GM12878 (cell line): ENCODE data around the gene SEMA4A. TPM values are rescaled to one million over a fixed set of nuclear protein-coding genes. Genes with fewer than 3 reads are reported as not detected.

Experiments used
- ATAC-seq: fragments of 200-7000 bp; cut with Tn5 transposase; 3 replicates; pipeline ENCODE4 v1.9.1; 2020; ENCODE audit warnings: mild to moderate bottlenecking, moderate library complexity
- BruUV-seq: library from RNA; stranded (reverse); fragments of 400-500 nt; replicated peaks from 2 replicates; lab custom pipeline; 2021; lab: Mats Ljungman, UMichigan
- CTCF ChIA-PET: fragments of 300-600 bp; sonication (Branson Sonifier 250); formaldehyde crosslinking; extraction: SDS; loops from one replicate; lab custom pipeline; 2021; ENCODE audit warnings: inconsistent platforms; lab: Yijun Ruan, JAX
- POLR2A ChIA-PET: fragments of 350-600 bp; formaldehyde crosslinking; extraction: SDS; loops from one replicate; lab custom pipeline; 2021; ENCODE audit warnings: inconsistent platforms; lab: Charles Lee
- RAD21 ChIA-PET: fragments of 300-600 bp; sonication (Branson Sonifier 250); formaldehyde crosslinking; loops from one replicate; lab custom pipeline; 2023; ENCODE audit warnings: antibody characterized with exemption; ENCODE audit not compliant: unreplicated experiment; lab: Charles Lee
- SMC1A ChIA-PET: fragments of 300-600 bp; sonication (Branson Sonifier 250); formaldehyde crosslinking; loops from one replicate; lab custom pipeline; 2023; ENCODE audit not compliant: unreplicated experiment, uncharacterized antibody; lab: Charles Lee
- DNase-seq: peaks from one replicate; pipeline ENCODE4 v3.0.0-alpha.2; 2011; ENCODE audit warnings: low read depth, low spot score
- FAIRE-seq: peaks from 3 replicates; lab custom pipeline; 2011; peaks lifted over from hg19 to GRCh38; lab: Jason Lieb, UNC
- H2AFZ ChIP-seq: 2 replicates; pipeline ENCODE4 v1.6.0; 2011; ENCODE audit warnings: low read depth, low read length, control low read depth; ENCODE audit not compliant: control insufficient read depth
- H3K27ac ChIP-seq: 2 replicates; pipeline ENCODE4 v1.5.1; 2011; ENCODE audit warnings: control low read depth; ENCODE audit not compliant: control insufficient read depth, insufficient read depth
- H3K27me3 ChIP-seq, 2 experiments: replicated peaks in 1 of 2; 2 replicates each; pipeline versions ENCODE4 v1.6.0 to v1.6.1; 2011; ENCODE audit warnings: low read length in 1 of 2; ENCODE audit not compliant: control insufficient read depth in 2 of 2, insufficient read depth in 2 of 2
- H3K36me3 ChIP-seq, 2 experiments: 2 replicates each; pipeline ENCODE4 v1.5.1; 2011; ENCODE audit warnings: low read length in 1 of 2; ENCODE audit not compliant: control insufficient read depth in 2 of 2, insufficient read depth in 2 of 2
- H3K4me1 ChIP-seq: 2 replicates; pipeline ENCODE4 v1.6.1; 2011; ENCODE audit warnings: mild to moderate bottlenecking, low read length, moderate library complexity, mixed read lengths; ENCODE audit not compliant: control insufficient read depth, insufficient read depth
- H3K4me2 ChIP-seq: 2 replicates; pipeline ENCODE4 v1.6.0; 2011; ENCODE audit warnings: control low read depth; ENCODE audit not compliant: control insufficient read depth, insufficient read depth
- H3K4me3 ChIP-seq: fragments of 200-600 bp; sonication (generic); 2 replicates; pipeline ENCODE4 v1.5.1; 2016
- H3K79me2 ChIP-seq: 2 replicates; pipeline ENCODE4 v1.6.0; 2011; ENCODE audit warnings: low read length; ENCODE audit not compliant: control insufficient read depth, insufficient read depth
- H3K9ac ChIP-seq: 2 replicates; pipeline ENCODE4 v1.8.0; 2011; ENCODE audit warnings: low read length, control low read depth, mixed read lengths; ENCODE audit not compliant: control insufficient read depth, insufficient read depth
- H3K9me3 ChIP-seq: replicated peaks from 3 replicates; pipeline ENCODE4 v1.5.1; 2011; ENCODE audit warnings: mild to moderate bottlenecking, low read length; ENCODE audit not compliant: control insufficient read depth, insufficient read depth
- H4K20me1 ChIP-seq: 2 replicates; pipeline ENCODE4 v1.6.0; 2011; ENCODE audit not compliant: control insufficient read depth, insufficient read depth
- ATF7 ChIP-seq: fragments of 450-650 bp; IDR thresholded peaks from 2 replicates; pipeline ENCODE4 v1.6.1; 2016; ENCODE audit warnings: low read depth, mild to moderate bottlenecking
- CBFB ChIP-seq: IDR thresholded peaks from 2 replicates; pipeline ENCODE4 v1.6.1; 2016; ENCODE audit warnings: antibody characterized with exemption, low read depth
- EGR1 ChIP-seq, 2 experiments: IDR thresholded peaks; 1 replicate in 1 of 2; 2 replicates in 1 of 2; pipeline ENCODE4 v1.6.1; 2011 to 2012; ENCODE audit warnings: low read depth in 2 of 2, low read length in 2 of 2, borderline replicate concordance in 1 of 2, mild to moderate bottlenecking in 1 of 2, moderate library complexity in 1 of 2
- IRF3 ChIP-seq: fragments of 450-650 bp; IDR thresholded peaks from 2 replicates; pipeline ENCODE4 v1.6.1; 2014; ENCODE audit warnings: mild to moderate bottlenecking
- IRF4 ChIP-seq: IDR thresholded peaks from 2 replicates; pipeline ENCODE4 v1.6.1; 2011; ENCODE audit warnings: low read depth, low read length
- IRF5 ChIP-seq: fragments of 450-650 bp; IDR thresholded peaks from 2 replicates; pipeline ENCODE4 v1.6.1; 2017; ENCODE audit warnings: borderline replicate concordance
- MYB ChIP-seq: fragments of 150-350 bp; IDR thresholded peaks from 2 replicates; pipeline ENCODE4 v1.6.1; 2014; ENCODE audit warnings: mild to moderate bottlenecking, low read depth, low read length, borderline replicate concordance
- RBBP5 ChIP-seq: fragments of 200-600 bp; sonication (generic); conservative IDR thresholded peaks from 2 replicates; pipeline ENCODE4 v1.6.1; 2016
- REST ChIP-seq: IDR thresholded peaks from 2 replicates; pipeline ENCODE4 v1.6.1; 2012; ENCODE audit warnings: mild to moderate bottlenecking, low read depth, low read length
- SMARCA5 ChIP-seq: fragments of 450-650 bp; IDR thresholded peaks from 2 replicates; pipeline ENCODE4 v1.6.1; 2017; ENCODE audit warnings: mild to moderate bottlenecking
- SMC3 ChIP-seq: IDR thresholded peaks from 2 replicates; pipeline ENCODE4 v1.6.1; 2011; ENCODE audit warnings: low read length, improper control_type of control experiment, borderline replicate concordance
- TCF12 ChIP-seq: IDR thresholded peaks from 2 replicates; pipeline ENCODE4 v1.6.1; 2011; ENCODE audit warnings: low read depth, mild to moderate bottlenecking, low read length
- ZBTB11 ChIP-seq: fragments of 450-650 bp; formaldehyde crosslinking; IDR thresholded peaks from 2 replicates; pipeline ENCODE4 v1.5.0; 2022; ENCODE audit warnings: mild to moderate bottlenecking, missing genetic modification characterization
- ZNF274 ChIP-seq: IDR thresholded peaks from one replicate; pipeline ENCODE4 v1.8.0; 2011; ENCODE audit not compliant: insufficient read length, insufficient read depth
- ZNF384 ChIP-seq: IDR thresholded peaks from 2 replicates; pipeline ENCODE4 v1.6.1; 2012; ENCODE audit warnings: low read depth, mild to moderate bottlenecking, low read length, improper control_type of control experiment, borderline replicate concordance
- ZNF622 ChIP-seq: fragments of 450-650 bp; IDR thresholded peaks from 2 replicates; pipeline ENCODE4 v1.6.1; 2017; ENCODE audit warnings: mild to moderate bottlenecking, inconsistent platforms
- WGBS: methylation state at CpG from one replicate; pipeline ENCODE4 v1.1.6; 2016; ENCODE audit warnings: low lambda C conversion rate; ENCODE audit not compliant: insufficient replicate concordance, insufficient coverage; ENCODE audit errors: missing lambda C conversion rate; 5-methylcytosine and 5-hydroxymethylcytosine counted together
- in situ Hi-C: fragments of 300-500 bp; cut with MboI; formaldehyde crosslinking; loops from 9 replicates; pipeline ENCODE4 v1.14.3; 2018; ENCODE audit warnings: mixed read lengths
- intact Hi-C: fragments of 100-400 bp; cut with micrococcal nuclease; formaldehyde crosslinking; loops from one replicate; pipeline ENCODE4 v1.14.2; 2022; ENCODE audit not compliant: unreplicated experiment
- polyA plus RNA-seq, 11 experiments: library from polyadenylated mRNA; depleted of rRNA in 4 of 11; unstranded in 6 of 11; stranded (reverse) in 5 of 11; fragments of >200 nt; fragmentation: Nextera tagmentation in 4 of 11; fragmentation: Illumina TruSeq in 1 of 11; extraction: Ambion mirVana in 4 of 11; extraction: Trizol in 1 of 11; gene quantifications; 1 replicate in 1 of 11; 2 replicates in 10 of 11; pipeline versions ENCODE4 v1.2.1 to v1.2.3, GENCODE V29; 2011 to 2016; ENCODE audit warnings: inconsistent platforms in 2 of 11, missing spikeins in 2 of 11, low read depth in 1 of 11
- total RNA-seq, 4 experiments: library from RNA; depleted of rRNA in 3 of 4; stranded (reverse); fragments of >200 nt in 3 of 4; fragmentation: Illumina TruSeq in 1 of 4; extraction: Trizol in 1 of 4; gene quantifications; 2 replicates each; pipeline versions ENCODE4 v1.2.1 to v1.2.3, GENCODE V29; 2013 to 2021

The SEMA4A gene
- total and polyA plus RNA-seq, 10 of the 15 experiments (the other 5 are each of a cell fraction or from before 2014, with no cell fraction given), result 2.6 to 64.2 (median 32.8) TPM

- intact Hi-C loops, result no loop called here
- H3K36me3 ChIP-seq, result peaks cover 6 to 23% of the 10 kb centered on the region in 2 experiments
- BruUV-seq, result no TSS peak
- CTCF ChIA-PET, result interaction anchor here (0.6 kb wide), 1 partner anchor 157 kb away, joined by 3 read pairs; no protein-coding TSS in a partner anchor
- no peak overlapping the region for H3K9ac ChIP-seq
- no peak overlapping the region for H2AFZ ChIP-seq
- no peak overlapping the region for H3K4me3 ChIP-seq
- FAIRE-seq (no peak), DNase-seq (no peak), ATAC-seq (no peak)
- no peak overlapping the region for H3K27ac ChIP-seq
- in situ Hi-C loops, result no loop called here
- no peak overlapping the region for H3K4me2 ChIP-seq
- no peaks in the 10 kb centered on the region for H3K79me2 ChIP-seq
- SMC1A ChIA-PET, result interaction anchor here (1.1 kb wide), 1 partner anchor 46 kb away, joined by 3 read pairs; no protein-coding TSS in a partner anchor
- POLR2A ChIA-PET, result interaction anchor here (0.9 to 1.6 kb wide), 3 partner anchors 13 to 22 kb away, joined by 3 to 5 read pairs (median 3); no protein-coding TSS in a partner anchor
- H3K27me3 ChIP-seq, result no peaks in the 10 kb centered on the region
- no peaks in the 10 kb centered on the region for H3K9me3 ChIP-seq
- RAD21 ChIA-PET, result no interaction called here
- no peaks in the 10 kb centered on the region for H4K20me1 ChIP-seq
- no peaks in the 10 kb centered on the region; the same call in 1 of the 2 replicates for H3K4me1 ChIP-seq
- 92% methylated on average over 12 of the region's 12 CpGs for WGBS
- TF ChIP-seq SMC3 (no peak), ZNF274 (no peak), CBFB (no peak), ATF7 (no peak), REST (no peak), ZNF622 (no peak), TCF12 (no peak), IRF3 (no peak), IRF4 (no peak), EGR1 (IDR thresholded peaks at IDR 0.05; ENCODE audit: borderline replicate concordance in 1 of 2, low read depth in 2 of 2, low read length in 2 of 2) (no peak), ZNF384 (no peak), RBBP5 (no peak), MYB (no peak), ZBTB11 (CRISPR knock-in tag) (no peak), IRF5 (no peak), SMARCA5 (no peak)
Observed at GRCh38 chr1:156176610-156177210, 23.3 kb downstream of the SEMA4A start.
